K562 (cell line): ENCODE results near the gene DPP3. TPM values are rescaled to one million over a fixed set of nuclear protein-coding genes. Genes with fewer than 3 reads are reported as not detected.

Source experiments
- ARID1B ChIP-seq: fragments of 450-650 bp; IDR thresholded peaks from 2 replicates; pipeline ENCODE4 v1.6.1; 2016; ENCODE audit warnings: antibody characterized with exemption, mild to moderate bottlenecking, inconsistent platforms
- ATF3 ChIP-seq, 2 experiments: fragments of 450-650 bp in 1 of 2; sonication (generic) in 1 of 2; formaldehyde crosslinking in 1 of 2; IDR thresholded peaks in 1 of 2; conservative IDR thresholded peaks in 1 of 2; 2 replicates each; pipeline versions ENCODE4 v1.6.1 to v1.8.1; 2016 to 2023; ENCODE audit warnings: mild to moderate bottlenecking in 2 of 2, moderate library complexity in 2 of 2, inconsistent platforms in 1 of 2, missing genetic modification reagents in 1 of 2
- BRD4 ChIP-seq: fragments of 200-600 bp; sonication (generic); IDR thresholded peaks from 2 replicates; pipeline ENCODE4 v1.6.1; 2017; ENCODE audit warnings: inconsistent platforms
- CREM ChIP-seq: IDR thresholded peaks from 2 replicates; pipeline ENCODE4 v1.6.1; 2014; ENCODE audit warnings: antibody characterized with exemption, low read depth
- E2F5 ChIP-seq: sonication (generic); formaldehyde crosslinking; IDR thresholded peaks from 2 replicates; pipeline ENCODE4 v1.8.0; 2022; ENCODE audit warnings: mild to moderate bottlenecking, missing genetic modification reagents
- EHMT2 ChIP-seq: fragments of 450-650 bp; IDR thresholded peaks from 2 replicates; pipeline ENCODE4 v1.6.1; 2018; ENCODE audit warnings: antibody characterized with exemption
- ELF1 ChIP-seq: fragments of 200-800 bp; sonication (Bioruptor generic); IDR thresholded peaks from 2 replicates; pipeline ENCODE4 v1.6.1; 2016; ENCODE audit warnings: missing genetic modification characterization, missing compliant biosample characterization
- FOXA3 ChIP-seq, 2 experiments: fragments of 450-650 bp in 1 of 2; sonication (generic) in 1 of 2; formaldehyde crosslinking; IDR thresholded peaks in 1 of 2; conservative IDR thresholded peaks in 1 of 2; 2 replicates each; pipeline versions ENCODE4 v1.4.0 to v1.8.0; 2020 to 2022; ENCODE audit warnings: mild to moderate bottlenecking in 2 of 2, missing genetic modification reagents in 1 of 2
- GATAD2A ChIP-seq: fragments of 450-650 bp; IDR thresholded peaks from 2 replicates; pipeline ENCODE4 v1.6.1; 2017
- HCFC1 ChIP-seq: IDR thresholded peaks from 2 replicates; pipeline ENCODE4 v1.6.1; 2012; ENCODE audit warnings: low read depth, low read length, improper control_type of control experiment
- HNRNPLL ChIP-seq: fragments of 200-400 bp; formaldehyde crosslinking; IDR thresholded peaks from 2 replicates; pipeline ENCODE4 v1.6.1; 2017; ENCODE audit warnings: low read length, low read depth, mild to moderate bottlenecking; ENCODE audit not compliant: poor library complexity, severe bottlenecking
- LEF1 ChIP-seq: fragments of 450-650 bp; IDR thresholded peaks from 2 replicates; pipeline ENCODE4 v1.6.1; 2016; ENCODE audit warnings: mild to moderate bottlenecking
- NONO ChIP-seq, 2 experiments: fragments of 200-400 bp in 1 of 2; fragments of 450-650 bp in 1 of 2; formaldehyde crosslinking in 1 of 2; IDR thresholded peaks; 2 replicates each; pipeline ENCODE4 v1.6.1; 2017; ENCODE audit warnings: low read depth in 2 of 2, mild to moderate bottlenecking in 2 of 2, moderate library complexity in 2 of 2, low read length in 1 of 2
- PHF8 ChIP-seq: fragments of 200-600 bp; sonication (generic); IDR thresholded peaks from 2 replicates; pipeline ENCODE4 v1.6.1; 2012; ENCODE audit warnings: mixed run types, mild to moderate bottlenecking, inconsistent platforms, low read length, moderate library complexity, borderline replicate concordance
- POLR2G ChIP-seq: fragments of 200-400 bp; formaldehyde crosslinking; IDR thresholded peaks from 2 replicates; pipeline ENCODE4 v1.6.1; 2017; ENCODE audit warnings: low read depth, mild to moderate bottlenecking, antibody characterized with exemption, low read length, moderate library complexity
- POLR2H ChIP-seq: IDR thresholded peaks from 2 replicates; pipeline ENCODE4 v1.6.1; 2016; ENCODE audit warnings: missing genetic modification characterization, low read depth, mild to moderate bottlenecking, control low read depth, missing compliant biosample characterization, moderate library complexity
- RUNX1 ChIP-seq: sonication (generic); IDR thresholded peaks from 2 replicates; pipeline ENCODE4 v1.6.1; 2016; ENCODE audit warnings: antibody characterized with exemption, low read depth
- SOX6 ChIP-seq: fragments of 450-650 bp; IDR thresholded peaks from 2 replicates; pipeline ENCODE4 v1.6.1; 2014; ENCODE audit warnings: mild to moderate bottlenecking
- TEAD1 ChIP-seq, 2 experiments: fragments of 450-650 bp in 1 of 2; sonication (generic) in 1 of 2; formaldehyde crosslinking; IDR thresholded peaks; 2 replicates each; pipeline versions ENCODE4 v1.4.0 to v1.8.0; 2020 to 2022; ENCODE audit warnings: mild to moderate bottlenecking in 2 of 2, missing genetic modification reagents in 1 of 2
- ZBTB11 ChIP-seq, 3 experiments: fragments of 200-800 bp in 1 of 3; fragments of 250-450 bp in 1 of 3; fragments of 450-650 bp in 1 of 3; sonication (Bioruptor Pico) in 1 of 3; sonication (Bioruptor generic) in 1 of 3; formaldehyde crosslinking in 1 of 3; IDR thresholded peaks; 2 replicates each; pipeline versions ENCODE4 v1.6.1 to v1.8.0; 2016 to 2022; ENCODE audit warnings: mild to moderate bottlenecking in 2 of 3, missing genetic modification characterization in 2 of 3, missing compliant biosample characterization in 1 of 3, moderate library complexity in 1 of 3
- ZEB2 ChIP-seq: fragments of 450-650 bp; IDR thresholded peaks from 2 replicates; pipeline ENCODE4 v1.6.1; 2016
- ZNF717 ChIP-seq: fragments of 250-450 bp; sonication (Bioruptor Pico); IDR thresholded peaks from 2 replicates; pipeline ENCODE4 v1.5.0; 2021
- polyA plus RNA-seq, 8 experiments: library from polyadenylated mRNA; depleted of rRNA in 4 of 8; stranded (reverse) in 5 of 8; unstranded in 3 of 8; fragments of >200 nt; fragmentation: Nextera tagmentation in 2 of 8; fragmentation: Illumina TruSeq in 1 of 8; extraction: Ambion mirVana in 2 of 8; extraction: Trizol in 1 of 8; gene quantifications; 2 replicates each; pipeline versions ENCODE4 v1.2.1 to v1.2.3, GENCODE V29; 2011 to 2014; ENCODE audit warnings: inconsistent platforms in 1 of 8, missing spikeins in 1 of 8
- total RNA-seq, 7 experiments: library from RNA; depleted of rRNA in 6 of 7; stranded (reverse); fragments of >200 nt in 6 of 7; fragmentation: Illumina TruSeq in 2 of 7; extraction: Trizol in 2 of 7; gene quantifications; 2 replicates each; pipeline versions ENCODE4 v1.2.1 to v1.2.3, GENCODE V29; 2011 to 2021; ENCODE audit warnings: low replicate concordance in 1 of 7

The DPP3 gene
- total and polyA plus RNA-seq, 9 of the 15 experiments (the other 6 are each of a cell fraction or from before 2014, with no cell fraction given) = 3.7 to 69.2 (median 43.3) TPM

DNA sequence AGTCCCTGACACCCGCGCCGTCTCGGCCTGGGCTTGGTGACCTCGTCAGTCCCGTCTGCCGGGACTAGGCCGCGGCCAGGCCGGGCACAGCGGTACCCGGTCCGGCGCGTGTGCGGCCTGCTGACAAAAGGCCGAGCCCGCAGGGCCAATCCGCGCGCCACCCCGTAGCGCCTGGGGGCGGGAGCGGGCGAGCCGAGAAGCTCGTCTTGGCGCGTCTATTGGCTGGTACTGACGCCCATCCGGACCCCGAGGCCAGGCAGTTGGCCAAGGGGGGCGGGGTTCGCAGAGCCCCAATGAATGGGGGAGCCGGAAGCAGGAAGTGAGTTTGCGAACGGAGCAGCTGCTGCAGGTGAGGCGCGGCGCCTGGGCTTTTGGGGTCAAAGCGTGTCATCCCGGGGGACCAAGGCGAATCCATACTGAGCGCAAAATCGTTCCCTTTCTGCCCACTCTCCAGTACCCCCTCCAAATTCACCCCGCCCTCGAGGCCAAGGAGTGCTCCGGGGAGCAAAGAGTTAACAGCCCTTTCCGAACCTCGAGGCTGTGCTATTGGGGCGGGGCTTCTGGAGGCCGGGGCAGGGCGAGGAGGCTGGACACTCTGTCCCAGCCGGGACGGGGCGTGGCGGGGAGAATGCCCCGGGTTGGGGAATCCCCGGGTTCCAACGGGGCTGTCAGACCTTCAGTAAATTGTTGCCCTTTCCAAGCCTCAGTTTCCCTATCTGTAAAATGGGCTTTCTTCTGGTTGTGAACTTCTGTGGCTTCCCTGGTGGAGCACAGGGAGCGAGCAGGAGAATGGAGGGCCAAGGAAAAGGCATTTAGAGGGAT, at the start of gene DPP3 (continued):
- TF ChIP-seq HNRNPLL (peak; percentile 23), FOXA3 (CRISPR knock-in tag; conservative IDR thresholded peaks at IDR 0.05 in 1 of 2, IDR thresholded peaks at IDR 0.05 in 1 of 2) (0 out of 4 replicates have a peak, but pooled peaks of 1 of the 2 experiments have one; percentile 30), ARID1B (0 out of 2 replicates have a peak, but pooled peaks have one; percentile 47), ZEB2 (0 out of 2 replicates have a peak, but pooled peaks have one; percentile 29), NONO (IDR thresholded peaks at IDR 0.05; ENCODE audit: low read depth in 2 of 2, low read length in 1 of 2) (peak in 1 of 2 experiments; percentile 82; a peak in 1 of 4 replicates), ELF1 (tag) (peak; percentile 98), POLR2G (peak; percentile 98), SOX6 (peak; percentile 8), ATF3 (IDR thresholded peaks at IDR 0.05) (no peak), ATF3 (CRISPR knock-in tag; conservative IDR thresholded peaks at IDR 0.05) (peak; percentile 74; the same call in 1 of the 2 replicates), EHMT2 (no peak), BRD4 (no peak), ZBTB11 (CRISPR knock-in tag; IDR thresholded peaks at IDR 0.05) (peak in 1 of 3 experiments; percentile 75; a peak in 2 of 6 replicates), RUNX1 (0 out of 2 replicates have a peak, but pooled peaks have one; percentile 11), CREM (peak; percentile 81), TEAD1 (CRISPR knock-in tag; IDR thresholded peaks at IDR 0.05) (peak; percentile 26 to 73; a peak in 2 of 4 replicates), HCFC1 (no peak; the same call in 1 of the 2 replicates), POLR2H (tag) (peak; percentile 76), LEF1 (peak; percentile 48), GATAD2A (peak; percentile 4; the same call in 1 of the 2 replicates), PHF8 (peak; percentile 99), ZNF717 (CRISPR knock-in tag) (no peak), E2F5 (CRISPR knock-in tag) (0 out of 2 replicates have a peak, but pooled peaks have one; percentile 22)
